Thyroid gland (tissue), 4 donors: Measurements from ENCODE around the gene IMPDH2. TPM values are rescaled to one million over a fixed set of nuclear protein-coding genes. Genes with fewer than 3 reads are reported as not detected.

Source experiments
- DNase-seq, 2 donors: peaks; one replicate each; pipeline ENCODE4 v3.0.0-alpha.2; 2019
- H3K27ac ChIP-seq, 3 donors: fragments of 200-600 bp; sonication (generic); 1 replicate in 2 of 3; 2 replicates in 1 of 3; pipeline ENCODE4 v1.5.1; 2016 to 2019; ENCODE audit warnings: mild to moderate bottlenecking in 1 of 3, moderate library complexity in 1 of 3
- H3K27me3 ChIP-seq: fragments of 200-600 bp; sonication (generic); one replicate; pipeline ENCODE4 v1.5.1; 2019
- H3K36me3 ChIP-seq, 2 donors: fragments of 200-600 bp; sonication (generic); one replicate each; pipeline ENCODE4 v1.5.1; 2016 to 2019
- H3K4me1 ChIP-seq, 2 donors: fragments of 200-600 bp; sonication (generic); one replicate each; pipeline ENCODE4 v1.5.1; 2017 to 2019
- H3K4me3 ChIP-seq, 3 donors: fragments of 200-600 bp; sonication (generic); replicated peaks in 1 of 3; 1 replicate in 2 of 3; 2 replicates in 1 of 3; pipeline ENCODE4 v1.5.1; 2016; ENCODE audit warnings: mild to moderate bottlenecking in 1 of 3
- H3K9me3 ChIP-seq: fragments of 200-600 bp; sonication (generic); one replicate; pipeline ENCODE4 v1.5.1; 2017
- POLR2A ChIP-seq, 2 donors: fragments of 450-650 bp; IDR thresholded peaks; one replicate each; pipeline ENCODE4 v1.6.1; 2017; ENCODE audit warnings: antibody characterized with exemption in 2 of 2, mild to moderate bottlenecking in 2 of 2, moderate library complexity in 1 of 2
- WGBS, 2 donors: methylation state at CpG; one replicate each; pipeline ENCODE4 v1.1.5; 2017; 5-methylcytosine and 5-hydroxymethylcytosine counted together
- intact Hi-C: fragments of 100-400 bp; cut with DNase I; formaldehyde crosslinking; loops from one replicate; pipeline ENCODE4 v1.15.1; 2023
- total RNA-seq, 4 donors: library from RNA; depleted of rRNA; stranded (reverse); fragments of >200 nt; gene quantifications; one replicate each; pipeline ENCODE4 v1.2.3, GENCODE V29; 2016
- TF ChIP-seq, protein P1 (sequence below), 6 experiments: fragments of 200-600 bp in 3 of 6; fragments of 450-650 bp in 3 of 6; sonication (generic) in 3 of 6; IDR thresholded peaks; one replicate each; pipeline ENCODE4 v1.5.1; 2016 to 2019; ENCODE audit warnings: antibody characterized with exemption in 6 of 6, mild to moderate bottlenecking in 2 of 6, inconsistent platforms in 1 of 6, moderate library complexity in 1 of 6

The IMPDH2 gene
- total RNA-seq, 4 donors from 2014 or later, result 92.9 to 159 (median 109) TPM

DNA sequence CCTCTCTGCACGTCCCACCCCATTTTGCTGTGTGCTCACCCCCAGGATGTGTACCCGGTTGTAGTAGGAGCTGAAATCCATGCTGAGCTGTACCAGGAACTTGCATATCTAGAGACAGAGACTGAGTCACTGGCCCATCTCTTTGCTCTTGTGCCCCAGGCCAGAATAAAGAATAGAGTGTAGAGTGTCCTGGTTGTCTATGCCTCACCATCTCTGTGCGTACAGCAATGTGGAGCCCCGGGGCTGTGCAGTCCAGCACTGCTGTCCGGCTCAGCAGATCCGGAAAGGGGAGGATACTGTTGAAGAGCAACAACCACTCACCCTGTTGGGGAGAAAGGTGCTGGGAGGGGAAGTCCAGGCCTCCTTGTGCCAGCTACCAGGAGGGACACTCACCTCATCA lies 13.4 kb downstream of the IMPDH2 start:
- H3K4me1 ChIP-seq, result peaks cover 26 to 28% of the 10 kb centered on the region in 2 donors
- DNase-seq, result no peak

DNA sequence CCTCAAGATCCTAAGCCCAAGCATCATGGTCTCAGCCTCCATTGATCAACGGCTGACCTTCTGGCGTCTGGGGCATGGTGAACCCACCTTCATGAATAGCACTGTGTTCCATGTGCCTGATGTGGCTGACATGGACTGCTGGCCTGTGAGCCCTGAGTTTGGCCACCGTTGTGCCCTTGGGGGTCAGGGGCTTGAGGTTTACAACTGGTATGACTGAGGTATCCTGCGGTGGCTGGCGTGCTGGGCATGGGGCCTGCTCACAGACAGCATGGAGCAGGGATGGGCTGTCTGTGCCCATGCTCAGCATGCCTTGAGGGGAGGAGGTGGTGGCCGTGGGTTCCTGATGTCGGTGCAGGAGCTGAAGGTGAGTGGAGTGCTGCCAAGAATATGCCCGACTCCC lies 14.1 kb downstream of the IMPDH2 start:
- intact Hi-C loops, result no loop called here
- peaks cover 20 to 23% of the 10 kb centered on the region in 2 donors for H3K4me1 ChIP-seq
- WGBS, 2 donors, result 78 to 93% methylated on average over 6 of the region's 8 CpGs
- TF ChIP-seq, protein P1, sequence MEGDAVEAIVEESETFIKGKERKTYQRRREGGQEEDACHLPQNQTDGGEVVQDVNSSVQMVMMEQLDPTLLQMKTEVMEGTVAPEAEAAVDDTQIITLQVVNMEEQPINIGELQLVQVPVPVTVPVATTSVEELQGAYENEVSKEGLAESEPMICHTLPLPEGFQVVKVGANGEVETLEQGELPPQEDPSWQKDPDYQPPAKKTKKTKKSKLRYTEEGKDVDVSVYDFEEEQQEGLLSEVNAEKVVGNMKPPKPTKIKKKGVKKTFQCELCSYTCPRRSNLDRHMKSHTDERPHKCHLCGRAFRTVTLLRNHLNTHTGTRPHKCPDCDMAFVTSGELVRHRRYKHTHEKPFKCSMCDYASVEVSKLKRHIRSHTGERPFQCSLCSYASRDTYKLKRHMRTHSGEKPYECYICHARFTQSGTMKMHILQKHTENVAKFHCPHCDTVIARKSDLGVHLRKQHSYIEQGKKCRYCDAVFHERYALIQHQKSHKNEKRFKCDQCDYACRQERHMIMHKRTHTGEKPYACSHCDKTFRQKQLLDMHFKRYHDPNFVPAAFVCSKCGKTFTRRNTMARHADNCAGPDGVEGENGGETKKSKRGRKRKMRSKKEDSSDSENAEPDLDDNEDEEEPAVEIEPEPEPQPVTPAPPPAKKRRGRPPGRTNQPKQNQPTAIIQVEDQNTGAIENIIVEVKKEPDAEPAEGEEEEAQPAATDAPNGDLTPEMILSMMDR (IDR thresholded peaks at IDR 0.05), result no peak
- TF ChIP-seq POLR2A (IDR thresholded peaks at IDR 0.05), result no peak
- no peaks in the 10 kb centered on the region for H3K9me3 ChIP-seq
- peaks cover 23 to 29% of the 10 kb centered on the region in 2 donors for H3K36me3 ChIP-seq
- H3K27me3 ChIP-seq, result no peaks in the 10 kb centered on the region
- DNase-seq, result no peak
- H3K27ac ChIP-seq, result no peak overlapping the region
- no peak overlapping the region for H3K4me3 ChIP-seq

More for the DNA sequence above, 13.4 kb downstream of the IMPDH2 start:
- Histone ChIP-seq H3K36me3 (peaks cover 23 to 29% of the 10 kb centered on the region in 2 donors), H3K4me3 (no peak overlapping the region), H3K27ac (no peak overlapping the region), H3K9me3 (no peaks in the 10 kb centered on the region), H3K27me3 (no peaks in the 10 kb centered on the region)
- 86 to 87% methylated on average over 6 of the region's 6 CpGs for WGBS, 2 donors
- intact Hi-C loops, result no loop called here
- TF ChIP-seq POLR2A (IDR thresholded peaks at IDR 0.05), result no peak
- TF ChIP-seq, protein P1 (IDR thresholded peaks at IDR 0.05), result no peak

DNA sequence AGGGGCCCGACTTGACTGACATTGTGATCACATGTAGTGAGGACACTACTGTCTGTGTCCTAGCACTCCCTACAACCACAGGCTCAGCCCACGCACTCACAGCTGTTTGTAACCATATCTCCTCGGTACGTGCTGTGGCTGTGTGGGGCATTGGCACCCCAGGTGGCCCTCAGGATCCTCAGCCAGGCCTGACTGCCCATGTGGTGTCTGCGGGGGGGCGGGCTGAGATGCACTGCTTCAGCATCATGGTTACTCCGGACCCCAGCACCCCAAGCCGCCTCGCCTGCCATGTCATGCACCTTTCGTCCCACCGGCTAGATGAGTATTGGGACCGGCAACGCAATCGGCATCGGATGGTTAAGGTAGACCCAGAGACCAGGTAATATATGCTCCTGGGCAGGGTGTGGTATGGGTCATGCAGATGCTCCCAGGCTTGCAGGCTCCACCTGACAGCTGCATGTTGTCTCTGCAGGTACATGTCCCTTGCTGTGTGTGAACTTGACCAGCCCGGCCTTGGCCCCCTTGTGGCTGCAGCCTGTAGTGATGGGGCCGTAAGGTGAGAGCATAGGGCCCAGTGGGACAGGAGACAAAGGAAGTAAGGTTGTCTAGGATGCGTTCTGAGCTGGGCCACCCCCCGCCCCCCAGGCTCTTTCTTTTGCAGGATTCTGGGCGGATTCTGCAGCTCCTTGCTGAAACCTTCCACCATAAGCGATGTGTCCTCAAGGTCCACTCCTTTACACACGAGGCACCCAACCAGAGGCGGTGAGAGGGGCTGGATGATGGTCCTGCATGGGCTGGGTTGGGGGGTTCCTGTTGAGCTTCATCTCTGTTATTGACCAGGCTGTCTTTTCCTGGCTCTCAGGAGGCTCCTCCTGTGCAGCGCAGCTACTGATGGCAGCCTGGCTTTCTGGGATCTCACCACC lies 15.2 kb downstream of the IMPDH2 start:
- Histone ChIP-seq H3K27me3 (no peaks in the 10 kb centered on the region), H3K4me1 (peaks cover 14% of the 10 kb centered on the region in 2 donors), H3K9me3 (no peaks in the 10 kb centered on the region), H3K4me3 (no peak overlapping the region), H3K36me3 (peaks cover 23 to 29% of the 10 kb centered on the region in 2 donors), H3K27ac (no peak overlapping the region)
- TF ChIP-seq POLR2A (IDR thresholded peaks at IDR 0.05), result no peak
- TF ChIP-seq, protein P1 (IDR thresholded peaks at IDR 0.05), result peak in 3 of 6 experiments; percentile 35 to 44 (median 39)
- intact Hi-C loops, result no loop called here
- DNase-seq, result peak; percentile 42 to 47
- WGBS, 2 donors, result 89% methylated on average over 20 to 23 of the region's 24 CpGs

DNA sequence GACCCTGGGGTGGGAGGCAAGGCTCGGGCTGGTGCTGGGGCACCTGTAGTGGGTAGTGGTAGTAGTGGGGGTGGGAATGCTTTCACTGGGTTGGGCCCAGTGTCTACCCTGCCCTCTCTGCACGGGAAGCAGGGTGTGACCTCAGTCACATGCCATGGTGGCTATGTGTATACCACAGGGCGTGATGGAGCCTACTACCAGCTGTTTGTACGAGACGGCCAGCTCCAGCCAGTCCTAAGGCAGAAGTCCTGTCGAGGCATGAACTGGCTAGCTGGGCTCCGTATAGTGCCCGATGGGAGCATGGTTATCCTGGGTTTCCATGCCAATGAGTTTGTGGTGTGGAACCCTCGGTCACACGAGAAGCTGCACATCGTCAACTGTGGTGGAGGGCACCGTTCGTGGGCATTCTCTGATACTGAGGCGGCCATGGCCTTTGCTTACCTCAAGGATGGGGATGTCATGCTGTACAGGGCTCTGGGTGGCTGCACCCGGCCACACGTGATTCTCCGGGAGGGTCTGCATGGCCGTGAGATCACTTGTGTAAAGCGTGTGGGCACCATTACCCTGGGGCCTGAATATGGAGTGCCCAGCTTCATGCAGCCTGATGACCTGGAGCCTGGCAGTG lies 16.0 kb downstream of the IMPDH2 start:
- TF ChIP-seq POLR2A (IDR thresholded peaks at IDR 0.05), result no peak
- TF ChIP-seq, protein P1 (IDR thresholded peaks at IDR 0.05), result no peak
- H3K27ac ChIP-seq, result no peak overlapping the region
- intact Hi-C loops, result no loop called here
- peaks cover 11 to 12% of the 10 kb centered on the region in 2 donors for H3K4me1 ChIP-seq
- H3K27me3 ChIP-seq, result no peaks in the 10 kb centered on the region
- DNase-seq, result no peak
- H3K9me3 ChIP-seq, result no peaks in the 10 kb centered on the region
- WGBS, 2 donors, result 80 to 82% methylated on average over 6 to 16 of the region's 19 CpGs
- H3K36me3 ChIP-seq, result peaks cover 23 to 29% of the 10 kb centered on the region in 2 donors
- H3K4me3 ChIP-seq, result no peak overlapping the region
